Fibroblast of pulmonary artery (primary cell): Measurements from ENCODE around the gene NSD2.

Source experiments
- DNase-seq: peaks from one replicate; pipeline ENCODE4 v3.0.0-alpha.2; 2010; ENCODE audit warnings: low read depth
- H3K4me3 ChIP-seq: replicated peaks from 2 replicates; pipeline ENCODE4 v1.5.1; 2011; ENCODE audit warnings: low read depth, mild to moderate bottlenecking, control low read depth, low read length, moderate library complexity
- CTCF ChIP-seq: IDR thresholded peaks from 2 replicates; pipeline ENCODE4 v1.5.1; 2011; ENCODE audit warnings: mild to moderate bottlenecking, control low read depth, low read length, inconsistent platforms; ENCODE audit errors: missing control alignments

The NSD2 gene

DNA sequence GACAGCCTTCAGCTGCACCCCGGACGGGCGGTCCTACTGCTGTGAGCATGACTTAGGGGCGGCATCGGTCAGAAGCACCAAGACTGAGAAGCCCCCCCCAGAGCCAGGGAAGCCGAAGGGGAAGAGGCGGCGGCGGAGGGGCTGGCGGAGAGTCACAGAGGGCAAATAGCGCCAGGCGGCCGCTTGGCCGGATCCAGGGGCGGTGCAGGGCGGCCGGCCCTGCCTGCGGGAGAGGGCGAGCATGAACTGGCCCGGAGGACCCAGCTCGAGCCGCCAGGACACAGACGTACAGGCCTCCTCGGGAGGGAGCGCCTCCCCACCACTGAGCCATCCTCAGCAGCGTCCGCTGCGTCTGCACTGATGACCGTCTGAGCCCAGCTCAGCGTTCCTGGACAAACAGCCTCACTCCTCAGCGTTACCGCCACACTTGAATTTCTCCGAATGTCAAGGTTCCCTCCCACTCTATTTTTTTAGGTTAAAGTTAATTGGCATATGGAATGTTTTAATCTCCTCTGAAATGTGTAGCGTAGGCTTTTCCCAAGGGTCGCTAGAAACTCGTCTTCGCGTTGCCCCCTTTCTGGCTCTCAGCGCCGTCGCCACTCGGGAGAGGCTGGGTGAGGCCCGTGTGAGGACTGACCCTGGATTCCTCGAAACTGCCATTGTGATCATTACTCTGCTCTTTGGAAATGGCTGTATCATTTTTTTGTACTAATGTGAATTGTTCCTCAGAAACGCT lies 107.7 kb downstream of the NSD2 start:
- no peak for DNase-seq
- TF ChIP-seq CTCF = no peak
- no peak overlapping the region for H3K4me3 ChIP-seq

DNA sequence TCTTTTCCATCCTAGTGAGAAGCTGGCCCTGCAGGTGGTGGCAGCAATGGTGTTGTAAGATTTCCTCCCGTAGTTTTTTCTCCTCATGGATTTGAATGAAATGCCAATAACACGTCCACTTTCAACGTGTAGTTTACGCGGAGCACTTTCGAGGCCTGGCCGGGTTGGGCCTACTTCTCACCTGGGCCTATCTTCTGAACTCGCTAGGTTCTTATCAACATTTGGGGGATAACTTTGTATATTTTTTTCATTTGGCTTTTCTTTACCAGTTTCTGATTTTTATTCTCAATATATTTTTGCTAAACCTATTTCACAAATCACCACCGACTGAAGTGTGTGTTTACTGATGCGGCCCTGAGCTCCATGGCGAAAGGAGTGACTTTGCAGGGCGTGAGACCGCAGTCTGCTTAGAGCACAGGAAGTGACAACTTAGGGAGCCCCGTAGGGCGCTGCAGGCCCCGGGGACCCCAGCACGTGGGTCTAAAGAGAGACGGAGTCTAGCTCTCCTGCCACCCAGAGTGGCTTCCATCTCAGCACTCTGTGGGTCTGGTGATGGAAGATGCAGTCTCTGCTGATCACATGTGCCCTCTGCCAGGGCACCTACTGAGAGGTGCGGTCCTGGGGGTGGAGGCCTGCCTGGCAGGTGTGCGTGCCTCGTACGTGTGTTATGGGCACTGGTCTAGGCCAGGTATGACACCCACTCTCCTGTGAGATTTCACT lies 108.4 kb downstream of the NSD2 start:
- DNase-seq = no peak
- TF ChIP-seq CTCF = no peak
- H3K4me3 ChIP-seq = no peak overlapping the region

DNA sequence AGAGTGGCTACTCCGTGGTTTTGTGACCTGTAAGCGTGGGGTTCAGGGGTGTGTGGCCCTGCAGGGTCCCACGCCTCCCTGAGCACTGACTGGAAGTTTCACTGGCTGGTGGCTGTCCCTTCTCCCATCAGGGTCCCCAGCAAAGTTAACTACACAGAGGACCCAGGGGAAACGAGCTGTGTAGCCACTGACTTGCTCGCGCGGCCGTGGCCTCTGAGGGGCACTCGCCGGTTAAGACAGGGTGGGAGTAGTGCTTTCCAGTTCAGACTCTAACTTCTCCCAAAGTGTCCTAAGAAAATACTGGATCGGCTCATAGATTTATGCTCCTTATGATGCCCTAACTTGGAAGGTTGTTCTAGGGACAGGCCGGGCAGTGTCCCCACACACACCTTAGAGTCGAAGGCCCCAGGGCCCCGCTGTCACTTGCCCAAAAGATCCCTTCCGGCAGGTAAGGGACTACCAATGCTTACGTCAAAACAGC lies 109.4 kb downstream of the NSD2 start:
- no peak overlapping the region for H3K4me3 ChIP-seq
- DNase-seq = no peak
- no peak for TF ChIP-seq CTCF

- no peak for TF ChIP-seq CTCF
- H3K4me3 ChIP-seq = no peak overlapping the region
- no peak for DNase-seq
These were observed 110.3 kb downstream of the NSD2 start for GRCh38 chr4:1981251-1982058.

- no peak overlapping the region for H3K4me3 ChIP-seq
- DNase-seq = no peak
- no peak for TF ChIP-seq CTCF
These were observed 111.2 kb downstream of the NSD2 start for GRCh38 chr4:1982124-1983052.

GRCh38 chr4:1983053-1983845 lies 112.1 kb downstream of the NSD2 start:
- TF ChIP-seq CTCF = no peak
- DNase-seq = no peak
- no peak overlapping the region for H3K4me3 ChIP-seq
